Muscle layer of colon (tissue), 2 donors: ENCODE measurements around the gene PSMB7.
A peak's percentile ranks its signal among the peaks of the same experiment; 100 is the strongest.

Experiments used
- H3K27ac ChIP-seq: one replicate; pipeline ENCODE4 v1.7.0; 2013; ENCODE audit warnings: low read depth, mild to moderate bottlenecking, low read length, moderate library complexity
- H3K27me3 ChIP-seq, 2 donors: one replicate each; pipeline ENCODE4 v1.7.0; 2013; ENCODE audit warnings: low read length in 2 of 2, mild to moderate bottlenecking in 2 of 2; ENCODE audit not compliant: insufficient read depth in 2 of 2, control insufficient read depth in 1 of 2
- H3K36me3 ChIP-seq: one replicate; pipeline ENCODE4 v1.7.0; 2013; ENCODE audit warnings: mild to moderate bottlenecking, low read length; ENCODE audit not compliant: insufficient read depth
- H3K4me1 ChIP-seq: one replicate; pipeline ENCODE4 v1.7.0; 2013; ENCODE audit warnings: mild to moderate bottlenecking, low read length; ENCODE audit not compliant: insufficient read depth
- H3K4me3 ChIP-seq, 2 donors: one replicate each; pipeline ENCODE4 v1.7.0; 2013; ENCODE audit warnings: low read length in 2 of 2, low read depth in 1 of 2, mild to moderate bottlenecking in 1 of 2, moderate library complexity in 1 of 2
- H3K9ac ChIP-seq: one replicate; pipeline ENCODE4 v1.7.0; 2013; ENCODE audit warnings: low read length
- H3K9me3 ChIP-seq: one replicate; pipeline ENCODE4 v1.7.0; 2013; ENCODE audit warnings: mild to moderate bottlenecking, low read length
- donor health status: abdominal sarcoma.
- donor health status: Adenocarcinoma of cecum.

The PSMB7 gene

DNA sequence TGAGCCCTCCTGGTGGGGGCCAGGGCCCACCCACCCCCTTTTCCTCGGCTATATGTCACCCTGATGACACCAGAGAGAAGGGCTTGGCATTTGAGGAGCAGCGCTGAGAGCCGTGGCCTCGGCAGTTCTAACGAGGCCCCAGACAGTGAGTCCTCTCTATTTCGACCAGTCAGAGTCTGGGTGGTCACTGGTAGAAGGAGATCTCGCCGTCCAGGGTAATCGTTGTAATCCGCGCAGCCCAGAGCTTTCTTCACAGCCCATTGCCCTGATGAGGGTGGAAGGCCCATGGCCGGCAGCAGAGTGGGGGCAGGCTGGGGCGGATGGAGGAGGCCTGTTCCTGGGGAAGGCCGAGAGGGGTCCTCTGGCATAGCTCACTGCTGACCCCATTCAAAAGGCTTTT lies 70.2 kb downstream of the PSMB7 start:
- no peaks in the 10 kb centered on the region for H3K27me3 ChIP-seq
- no peak overlapping the region for H3K27ac ChIP-seq
- no peaks in the 10 kb centered on the region for H3K9me3 ChIP-seq
- peaks cover 35% of the 10 kb centered on the region for H3K36me3 ChIP-seq
- no peak overlapping the region for H3K9ac ChIP-seq
- H3K4me3 ChIP-seq, result no peak overlapping the region
- peaks cover 13% of the 10 kb centered on the region for H3K4me1 ChIP-seq

DNA sequence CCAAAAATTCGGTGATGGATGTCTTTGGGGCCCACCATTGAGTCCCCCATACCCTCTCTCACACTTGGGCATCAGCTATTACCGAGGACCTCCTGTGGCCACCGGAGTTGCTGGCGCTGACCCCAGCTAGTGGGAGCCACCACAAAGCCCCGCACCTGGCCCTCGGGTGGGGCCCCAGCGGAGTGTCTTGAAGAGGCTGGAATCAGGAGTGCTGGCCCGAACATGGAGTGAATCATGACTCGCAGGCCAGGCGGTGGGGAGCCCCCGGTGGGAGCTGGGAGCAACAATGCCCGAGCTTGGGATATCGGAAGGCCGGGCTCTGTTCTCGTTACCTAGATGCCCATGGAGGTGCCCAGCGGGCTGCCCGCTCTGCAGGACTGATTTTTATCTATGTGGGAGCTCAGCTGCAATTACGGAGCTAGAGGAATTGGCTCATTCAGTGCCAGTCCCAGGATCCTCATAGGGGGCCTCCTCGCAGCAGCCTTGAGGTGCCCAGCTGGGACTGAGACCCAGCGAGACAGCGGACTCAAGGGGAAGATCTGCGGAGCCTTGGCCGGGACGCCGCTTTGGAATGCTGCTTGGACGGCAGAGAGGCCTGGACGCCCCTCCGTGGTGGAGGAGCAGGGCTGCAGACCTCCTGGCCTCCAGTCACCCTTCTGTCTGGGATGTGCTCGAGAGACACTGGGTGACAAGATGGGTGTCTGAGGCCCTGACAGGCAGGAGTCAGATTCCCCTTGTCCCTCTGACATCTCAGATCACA lies 70.8 kb downstream of the PSMB7 start:
- H3K27me3 ChIP-seq, result no peaks in the 10 kb centered on the region
- H3K4me1 ChIP-seq, result peaks cover 13% of the 10 kb centered on the region
- H3K36me3 ChIP-seq, result peaks cover 36% of the 10 kb centered on the region
- H3K4me3 ChIP-seq, result no peak overlapping the region
- H3K9ac ChIP-seq, result no peak overlapping the region
- no peaks in the 10 kb centered on the region for H3K9me3 ChIP-seq
- no peak overlapping the region for H3K27ac ChIP-seq

DNA sequence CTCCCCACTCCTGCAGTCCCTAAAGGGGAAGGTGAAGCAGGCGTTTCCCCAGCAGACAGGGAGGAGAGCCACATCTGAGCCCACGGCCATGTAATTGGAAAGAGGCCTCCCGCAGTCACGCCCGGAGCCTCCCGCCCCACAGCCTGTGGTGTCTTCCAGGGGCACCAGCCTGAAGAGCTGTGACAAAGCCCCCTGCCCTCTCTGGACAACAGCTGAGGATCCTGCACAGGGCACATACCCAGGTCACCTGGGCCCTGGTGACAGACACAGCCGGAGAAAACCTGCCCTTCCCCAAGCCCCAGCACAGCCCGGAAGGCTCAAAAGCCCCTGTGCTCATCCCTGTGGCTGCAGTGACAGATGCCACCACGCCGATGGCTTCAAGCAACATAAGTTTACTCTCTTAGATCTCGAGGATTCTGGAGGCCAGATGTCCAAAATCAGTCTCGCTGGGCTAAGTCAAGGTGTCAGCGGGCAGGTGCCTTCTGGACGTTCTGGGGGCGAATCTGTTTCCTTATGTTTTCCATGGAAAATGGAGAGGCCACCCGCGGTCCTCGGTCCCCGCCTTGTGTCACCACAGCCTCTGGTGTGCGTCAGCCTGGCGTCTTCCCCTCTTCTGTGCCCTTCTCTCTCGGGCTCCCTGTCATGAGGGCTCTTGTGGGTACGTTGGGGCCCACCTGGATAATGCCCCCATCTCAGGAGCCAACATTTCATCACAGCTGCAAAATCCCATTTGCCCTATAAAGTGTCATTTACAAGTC lies 71.5 kb downstream of the PSMB7 start:
- peaks cover 13% of the 10 kb centered on the region for H3K4me1 ChIP-seq
- H3K27me3 ChIP-seq, result no peaks in the 10 kb centered on the region
- peaks cover 34% of the 10 kb centered on the region for H3K36me3 ChIP-seq
- H3K27ac ChIP-seq, result no peak overlapping the region
- peak overlapping the region in 1 of 2 donors; percentile 50 for H3K4me3 ChIP-seq
- H3K9me3 ChIP-seq, result no peaks in the 10 kb centered on the region
- no peak overlapping the region for H3K9ac ChIP-seq

DNA sequence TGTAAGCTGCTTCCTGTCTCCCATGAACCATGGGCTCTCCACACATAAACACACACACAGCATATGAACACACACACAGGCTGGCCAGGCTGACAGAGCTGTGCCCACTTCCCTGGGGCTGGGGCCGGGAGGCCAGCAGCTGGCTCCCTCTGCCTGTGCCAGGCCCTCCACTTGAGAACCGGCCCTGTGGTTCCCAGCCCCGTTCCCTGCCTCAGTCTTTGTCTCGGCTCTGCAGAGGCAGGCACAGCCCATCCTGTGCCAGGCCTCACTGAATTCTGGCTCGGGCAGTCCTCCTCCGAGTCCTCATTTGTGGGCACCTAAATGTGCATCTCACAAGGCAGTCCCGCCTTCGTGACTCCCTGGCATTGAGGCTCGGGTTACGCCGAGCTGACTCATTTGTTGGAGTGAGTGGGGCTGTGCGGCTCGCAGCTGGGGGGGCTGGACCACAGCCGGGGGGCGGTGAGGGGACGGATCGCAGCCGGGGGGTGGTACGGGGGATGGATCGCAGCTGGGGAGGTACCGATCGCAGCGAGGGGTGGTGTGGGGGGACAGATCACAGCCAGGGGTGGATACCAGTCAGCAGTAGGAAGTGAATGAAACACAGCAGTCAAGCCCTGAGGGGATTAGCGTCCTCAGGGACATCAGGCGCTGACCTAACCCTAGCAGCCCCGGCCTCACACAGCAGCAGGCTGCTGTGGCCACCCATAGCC lies 72.3 kb downstream of the PSMB7 start:
- H3K4me3 ChIP-seq, result peak overlapping the region in 1 of 2 donors; percentile 50
- H3K36me3 ChIP-seq, result peaks cover 26% of the 10 kb centered on the region
- no peak overlapping the region for H3K9ac ChIP-seq
- H3K27me3 ChIP-seq, result no peaks in the 10 kb centered on the region
- no peaks in the 10 kb centered on the region for H3K9me3 ChIP-seq
- H3K27ac ChIP-seq, result peak overlapping the region; percentile 49
- peaks cover 13% of the 10 kb centered on the region for H3K4me1 ChIP-seq

DNA sequence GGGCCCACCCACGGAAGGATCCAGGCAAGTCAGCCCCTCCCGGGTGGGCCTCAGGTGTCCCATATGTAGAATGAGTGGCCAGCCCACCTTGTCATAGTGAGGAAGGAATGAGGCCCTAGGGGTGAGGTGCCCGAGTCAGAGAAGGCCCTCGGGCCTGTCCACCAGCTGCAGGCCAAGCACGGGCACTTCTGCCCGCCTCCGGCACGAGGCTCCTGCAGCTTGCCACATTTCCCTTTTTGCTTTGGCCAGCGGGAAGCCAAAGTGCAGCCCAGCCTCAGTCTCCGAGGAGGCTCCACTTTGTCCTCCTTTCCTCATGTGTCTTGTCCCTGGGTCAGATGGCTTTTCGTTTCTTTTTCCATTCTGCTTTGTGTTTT lies 72.9 kb downstream of the PSMB7 start:
- no peak overlapping the region for H3K9ac ChIP-seq
- no peaks in the 10 kb centered on the region for H3K27me3 ChIP-seq
- H3K4me1 ChIP-seq, result peaks cover 13% of the 10 kb centered on the region
- peaks cover 25% of the 10 kb centered on the region for H3K36me3 ChIP-seq
- H3K9me3 ChIP-seq, result no peaks in the 10 kb centered on the region
- peak overlapping the region in 1 of 2 donors; percentile 50 for H3K4me3 ChIP-seq
- H3K27ac ChIP-seq, result peak overlapping the region; percentile 49

DNA sequence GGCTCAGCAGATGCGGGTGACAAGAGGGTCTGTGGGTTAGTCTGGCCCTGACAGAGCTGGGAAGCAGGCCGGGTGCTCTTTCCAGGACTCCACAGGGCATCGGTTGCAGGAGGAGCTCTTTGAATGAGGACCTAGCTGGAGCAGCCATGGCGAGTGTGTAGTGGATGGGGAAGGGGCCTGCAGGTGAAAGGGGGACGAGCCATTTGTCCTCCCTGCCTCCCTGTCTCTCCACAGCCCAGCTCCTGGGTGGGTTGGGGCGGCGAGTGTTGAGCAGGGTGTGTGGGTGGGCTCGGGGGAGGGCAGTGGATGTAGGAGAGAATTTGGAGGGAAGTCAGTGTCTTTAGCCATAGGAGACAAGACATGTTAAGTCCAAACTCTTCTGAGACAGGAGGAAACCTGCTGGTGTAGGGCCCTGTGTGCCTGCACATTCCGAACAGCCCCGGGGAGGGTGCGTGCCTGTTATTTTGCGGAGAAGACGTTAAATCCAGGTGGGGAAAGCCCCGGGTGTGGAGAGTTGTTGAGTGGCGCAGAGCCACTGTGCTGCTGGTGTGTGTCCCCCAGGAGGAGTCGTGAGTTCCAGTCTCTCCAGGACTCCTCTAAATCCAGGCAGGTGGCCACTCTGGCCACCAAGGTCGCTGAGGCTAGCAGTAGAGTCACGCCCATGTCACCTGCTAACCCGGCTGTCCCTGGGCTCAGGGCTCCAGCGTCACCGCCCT lies 73.6 kb downstream of the PSMB7 start:
- Histone ChIP-seq H3K9me3 (no peaks in the 10 kb centered on the region), H3K9ac (no peak overlapping the region), H3K4me3 (no peak overlapping the region), H3K36me3 (peaks cover 26% of the 10 kb centered on the region), H3K4me1 (peaks cover 13% of the 10 kb centered on the region), H3K27me3 (no peaks in the 10 kb centered on the region), H3K27ac (no peak overlapping the region)

DNA sequence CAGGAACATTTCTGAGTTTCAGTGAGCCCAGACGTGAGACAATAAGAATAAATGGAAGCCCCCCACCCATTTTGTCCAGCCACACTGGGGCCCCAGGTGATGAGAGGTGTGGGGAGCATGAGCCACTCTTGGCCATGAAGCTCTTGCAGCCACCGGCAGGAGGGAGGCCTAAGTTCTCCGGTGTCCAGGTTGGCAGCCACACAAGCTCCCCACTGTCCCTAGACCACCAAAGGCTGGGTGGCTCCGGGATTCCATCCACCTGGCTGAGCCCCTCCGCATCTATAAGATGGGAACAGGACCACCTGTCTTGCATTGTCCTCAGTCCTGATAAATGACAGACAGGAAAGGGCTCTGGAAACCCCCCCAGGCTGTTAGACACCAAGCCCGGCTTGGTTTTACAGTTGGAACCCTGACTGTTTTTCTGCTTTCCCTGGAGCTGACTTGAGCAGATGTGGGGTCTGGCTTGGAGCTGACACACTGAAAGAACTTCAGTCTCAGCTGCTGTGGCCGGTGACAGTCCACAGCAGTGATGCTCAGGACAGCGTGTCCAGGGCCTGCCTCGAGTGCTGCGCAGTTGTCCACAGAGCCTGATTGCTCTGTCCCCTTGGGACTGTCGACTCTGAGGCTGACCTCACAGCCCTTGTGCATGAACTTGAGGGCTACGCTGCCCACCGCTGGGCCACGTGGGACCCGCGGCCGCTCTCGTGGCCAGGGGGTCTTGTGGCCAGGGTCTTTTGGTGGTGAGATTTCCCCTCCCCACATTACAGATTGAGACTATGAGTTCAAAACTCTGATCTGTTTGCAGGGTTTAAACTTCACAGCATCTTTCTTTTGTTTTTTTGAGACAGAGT lies 74.8 kb downstream of the PSMB7 start:
- no peaks in the 10 kb centered on the region for H3K9me3 ChIP-seq
- no peak overlapping the region for H3K27ac ChIP-seq
- H3K4me3 ChIP-seq, result no peak overlapping the region
- H3K4me1 ChIP-seq, result peaks cover 13% of the 10 kb centered on the region
- peaks cover 26% of the 10 kb centered on the region for H3K36me3 ChIP-seq
- no peak overlapping the region for H3K9ac ChIP-seq
- no peaks in the 10 kb centered on the region for H3K27me3 ChIP-seq

DNA sequence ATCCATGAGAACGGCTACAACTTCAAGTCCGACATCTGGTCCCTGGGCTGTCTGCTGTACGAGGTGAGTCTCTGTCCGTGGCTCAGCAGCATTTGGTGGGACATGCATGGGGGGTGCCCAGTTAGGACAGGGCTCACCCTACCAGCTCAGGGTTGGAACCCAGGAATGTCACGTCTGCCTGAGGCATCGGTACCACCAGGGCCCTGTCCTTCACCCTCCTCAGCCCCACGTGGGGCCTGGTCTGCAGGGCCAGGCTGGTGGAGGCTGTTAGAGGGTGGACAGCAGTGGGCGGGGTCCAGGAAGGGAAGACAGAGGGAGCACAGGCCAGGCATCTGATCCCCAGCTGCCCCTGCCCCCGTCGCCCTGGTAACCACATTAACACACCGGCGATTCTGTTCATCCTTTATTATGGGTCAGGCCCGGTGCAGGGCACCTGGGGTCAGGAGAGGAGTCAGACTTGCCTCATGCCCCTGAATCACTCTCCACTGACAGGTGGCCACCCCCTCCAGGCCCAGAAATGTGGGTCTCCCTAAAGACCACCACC lies 75.6 kb downstream of the PSMB7 start:
- peaks cover 13% of the 10 kb centered on the region for H3K4me1 ChIP-seq
- H3K9ac ChIP-seq, result no peak overlapping the region
- no peaks in the 10 kb centered on the region for H3K27me3 ChIP-seq
- H3K9me3 ChIP-seq, result no peaks in the 10 kb centered on the region
- H3K27ac ChIP-seq, result no peak overlapping the region
- H3K36me3 ChIP-seq, result peaks cover 26% of the 10 kb centered on the region
- no peak overlapping the region for H3K4me3 ChIP-seq

DNA sequence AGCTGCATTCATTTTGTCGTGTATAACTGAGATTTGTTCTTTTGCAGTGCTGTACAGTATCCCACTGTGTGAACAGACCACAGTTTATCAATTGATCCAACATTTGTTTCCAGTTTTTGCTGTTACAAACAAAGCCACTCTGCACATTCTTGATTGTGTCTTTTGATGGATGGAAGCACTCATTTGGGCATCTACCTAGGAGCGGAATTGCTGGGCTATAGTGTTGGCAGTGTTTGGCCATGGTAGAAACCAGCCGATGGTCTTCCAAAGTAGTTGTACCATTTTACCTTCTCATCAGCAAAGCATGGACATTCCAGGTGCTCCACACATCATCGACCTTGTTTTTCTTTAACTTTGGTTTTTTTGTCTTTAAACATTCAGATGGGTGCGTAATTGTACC lies 77.7 kb downstream of the PSMB7 start:
- peaks cover 6% of the 10 kb centered on the region for H3K4me1 ChIP-seq
- H3K36me3 ChIP-seq, result peaks cover 31% of the 10 kb centered on the region
- H3K9ac ChIP-seq, result no peak overlapping the region
- no peaks in the 10 kb centered on the region for H3K27me3 ChIP-seq
- no peaks in the 10 kb centered on the region for H3K9me3 ChIP-seq
- H3K27ac ChIP-seq, result no peak overlapping the region
- H3K4me3 ChIP-seq, result no peak overlapping the region

DNA sequence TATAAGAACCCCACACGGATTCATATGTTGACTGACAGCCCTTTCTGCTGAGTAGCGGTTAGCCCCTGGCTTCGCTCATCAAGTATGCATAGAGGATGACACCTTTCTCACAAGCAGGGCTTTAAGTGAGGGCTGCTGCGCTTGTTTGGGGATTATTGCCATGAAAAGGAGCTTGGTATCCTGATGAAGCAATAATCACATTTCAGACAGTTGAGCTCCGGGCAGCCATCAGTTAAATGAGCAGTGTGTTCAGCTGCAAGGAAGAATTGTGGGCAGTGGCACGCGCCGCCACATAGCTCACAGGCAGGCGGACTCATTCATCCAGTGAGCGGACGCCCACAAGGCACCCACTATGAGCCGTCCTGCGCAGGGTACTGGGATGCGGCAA lies 79.9 kb downstream of the PSMB7 start:
- H3K36me3 ChIP-seq, result peaks cover 27% of the 10 kb centered on the region
- H3K9ac ChIP-seq, result no peak overlapping the region
- no peaks in the 10 kb centered on the region for H3K9me3 ChIP-seq

More for the DNA sequence above, 79.9 kb downstream of the PSMB7 start:
- Histone ChIP-seq H3K4me1 (no peaks in the 10 kb centered on the region), H3K4me3 (no peak overlapping the region), H3K27ac (no peak overlapping the region), H3K27me3 (no peaks in the 10 kb centered on the region)
